GM23338 (cell line): ENCODE measurements around the gene GKN2. TPM values are rescaled to one million over a fixed set of nuclear protein-coding genes. Genes with fewer than 3 reads are reported as not detected.

Experiments
- ATAC-seq: fragments of 200-7000 bp; cut with Tn5 transposase; 3 replicates; pipeline ENCODE4 v1.9.1; 2020
- DNase-seq: peaks from one replicate; pipeline ENCODE4 v3.0.0-alpha.2; 2015; ENCODE audit warnings: low spot score
- H2AFZ ChIP-seq: fragments of 200-600 bp; sonication (generic); 2 replicates; pipeline ENCODE4 v1.8.0; 2016; ENCODE audit warnings: antibody characterized with exemption, mild to moderate bottlenecking, moderate library complexity
- H3F3A ChIP-seq: fragments of 200-600 bp; sonication (generic); replicated peaks from 2 replicates; pipeline ENCODE4 v1.8.0; 2017; ENCODE audit warnings: antibody characterized with exemption, mixed run types, low read depth
- H3K27ac ChIP-seq: fragments of 200-600 bp; sonication (generic); 2 replicates; pipeline ENCODE4 v1.6.1; 2016; ENCODE audit warnings: low read depth
- H3K27me3 ChIP-seq: fragments of 200-600 bp; sonication (generic); 2 replicates; pipeline ENCODE4 v1.8.0; 2016; ENCODE audit warnings: mild to moderate bottlenecking, mixed run types, moderate library complexity; ENCODE audit not compliant: insufficient read depth
- H3K36me3 ChIP-seq: fragments of 200-600 bp; sonication (generic); 2 replicates; pipeline ENCODE4 v1.8.0; 2016; ENCODE audit warnings: mild to moderate bottlenecking; ENCODE audit not compliant: insufficient read depth
- H3K4me1 ChIP-seq: fragments of 200-600 bp; sonication (generic); 2 replicates; pipeline ENCODE4 v1.8.0; 2016; ENCODE audit warnings: mild to moderate bottlenecking, moderate library complexity; ENCODE audit not compliant: insufficient read depth
- H3K4me2 ChIP-seq: fragments of 200-600 bp; sonication (generic); 2 replicates; pipeline ENCODE4 v1.7.1; 2017; ENCODE audit warnings: mixed run types
- H3K4me3 ChIP-seq: fragments of 200-600 bp; sonication (generic); 2 replicates; pipeline ENCODE4 v1.6.1; 2016; ENCODE audit warnings: mixed run types
- H3K79me2 ChIP-seq: fragments of 200-600 bp; sonication (generic); replicated peaks from 2 replicates; pipeline ENCODE4 v1.8.0; 2017; ENCODE audit warnings: mild to moderate bottlenecking; ENCODE audit not compliant: insufficient read depth
- H3K9me2 ChIP-seq: fragments of 200-600 bp; sonication (generic); 2 replicates; pipeline ENCODE4 v1.8.0; 2017; ENCODE audit not compliant: insufficient read depth
- H4K20me1 ChIP-seq: fragments of 200-600 bp; sonication (generic); replicated peaks from 2 replicates; pipeline ENCODE4 v1.8.0; 2017; ENCODE audit warnings: mild to moderate bottlenecking; ENCODE audit not compliant: insufficient read depth
- H3K27ac Mint-ChIP-seq: 2 replicates; pipeline ENCODE4 v1.8.0; 2020; ENCODE audit warnings: inconsistent platforms, mild to moderate bottlenecking, moderate library complexity, mixed read lengths
- H3K27me3 Mint-ChIP-seq: 3 replicates; pipeline ENCODE4 v1.8.0; 2022; ENCODE audit warnings: low read depth, mild to moderate bottlenecking, moderate library complexity, mixed read lengths, inconsistent platforms; ENCODE audit not compliant: insufficient read depth, poor library complexity
- H3K36me3 Mint-ChIP-seq: 3 replicates; pipeline ENCODE4 v1.8.0; 2021; ENCODE audit warnings: low read depth, mild to moderate bottlenecking, inconsistent platforms, moderate library complexity, mixed read lengths
- H3K4me1 Mint-ChIP-seq: 3 replicates; pipeline ENCODE4 v1.8.0; 2020; ENCODE audit warnings: mild to moderate bottlenecking, inconsistent platforms, mixed read lengths
- H3K4me3 Mint-ChIP-seq: 3 replicates; pipeline ENCODE4 v1.8.0; 2021; ENCODE audit warnings: moderate library complexity, mild to moderate bottlenecking, inconsistent platforms, mixed read lengths
- H3K9me3 Mint-ChIP-seq: 3 replicates; pipeline ENCODE4 v1.8.0; 2020; ENCODE audit warnings: moderate library complexity, mild to moderate bottlenecking, inconsistent platforms, mixed read lengths
- CREB1 ChIP-seq: fragments of 250-450 bp; sonication (Bioruptor Pico); IDR thresholded peaks from 2 replicates; pipeline ENCODE4 v1.5.0; 2020; ENCODE audit warnings: low read depth, mild to moderate bottlenecking, moderate library complexity
- CTCF ChIP-seq, 2 experiments: fragments of 200-600 bp in 1 of 2; sonication (generic) in 1 of 2; conservative IDR thresholded peaks; 2 replicates each; pipeline versions ENCODE4 v1.5.1 to v1.6.1; 2016 to 2017; ENCODE audit warnings: antibody characterized with exemption in 2 of 2, low read depth in 2 of 2, mild to moderate bottlenecking in 2 of 2, moderate library complexity in 1 of 2
- ETS1 ChIP-seq: IDR thresholded peaks from 2 replicates; pipeline ENCODE4 v1.6.1; 2016; ENCODE audit warnings: antibody characterized with exemption
- EZH2 ChIP-seq: fragments of 200-600 bp; sonication (generic); IDR thresholded peaks from one replicate; pipeline ENCODE4 v1.8.0; 2017; ENCODE audit warnings: antibody characterized with exemption, mild to moderate bottlenecking, low read depth; ENCODE audit not compliant: unreplicated experiment
- EZH2phosphoT487 ChIP-seq: fragments of 200-600 bp; sonication (generic); IDR thresholded peaks from one replicate; pipeline ENCODE4 v1.8.1; 2018; ENCODE audit warnings: antibody characterized with exemption; ENCODE audit not compliant: unreplicated experiment
- JUNB ChIP-seq: IDR thresholded peaks from one replicate; pipeline ENCODE4 v1.6.1; 2016; ENCODE audit warnings: antibody characterized with exemption; ENCODE audit not compliant: unreplicated experiment
- NANOG ChIP-seq: IDR thresholded peaks from 2 replicates; pipeline ENCODE4 v1.6.1; 2016; ENCODE audit warnings: antibody characterized with exemption, borderline replicate concordance
- POLR2AphosphoS5 ChIP-seq: IDR thresholded peaks from 2 replicates; pipeline ENCODE4 v1.6.1; 2016; ENCODE audit warnings: antibody characterized with exemption, low read depth
- REST ChIP-seq: IDR thresholded peaks from one replicate; pipeline ENCODE4 v1.6.1; 2018; ENCODE audit warnings: antibody characterized with exemption; ENCODE audit not compliant: unreplicated experiment
- ZNF462 ChIP-seq: fragments of 250-450 bp; sonication (Bioruptor Pico); IDR thresholded peaks from 2 replicates; pipeline ENCODE4 v1.5.0; 2020; ENCODE audit warnings: mild to moderate bottlenecking, moderate library complexity
- polyA plus RNA-seq: library from polyadenylated mRNA; unstranded; fragments of >200 nt; fragmentation: Nextera tagmentation; extraction: Ambion mirVana; gene quantifications from 2 replicates; pipeline ENCODE4 v1.2.1, GENCODE V29; 2016
- total RNA-seq: library from RNA; depleted of rRNA; stranded (reverse); fragments of >200 nt; shearing (Covaris generic); gene quantifications from 2 replicates; pipeline ENCODE4 v1.2.3, GENCODE V29; 2014

The GKN2 gene
- total and polyA plus RNA-seq, 2 experiments from 2014 or later, result not detected

GRCh38 chr2:68977453-68977852 is 24.8 kb upstream of the GKN2 start:
- H3K4me1 Mint-ChIP-seq, result no peaks in the 10 kb centered on the region
- H3K4me3 ChIP-seq, result no peak overlapping the region
- no peaks in the 10 kb centered on the region for H3K36me3 ChIP-seq
- H4K20me1 ChIP-seq, result no peaks in the 10 kb centered on the region
- H3K27me3 ChIP-seq, result no peaks in the 10 kb centered on the region
- no peak overlapping the region for H3K4me2 ChIP-seq
- H3F3A ChIP-seq, result no peaks in the 10 kb centered on the region
- TF ChIP-seq POLR2AphosphoS5 (no peak), CTCF (conservative IDR thresholded peaks at IDR 0.05; ENCODE audit: low read depth in 2 of 2) (no peak), CREB1 (CRISPR knock-in tag) (no peak), EZH2phosphoT487 (no peak), REST (no peak), ZNF462 (CRISPR knock-in tag) (no peak), NANOG (no peak), ETS1 (no peak), JUNB (no peak), EZH2 (no peak)
- H3K27me3 Mint-ChIP-seq, result no peaks in the 10 kb centered on the region
- H3K27ac Mint-ChIP-seq, result no peak overlapping the region
- ATAC-seq (no peak), DNase-seq (no peak)
- H3K4me1 ChIP-seq, result no peaks in the 10 kb centered on the region
- no peaks in the 10 kb centered on the region for H3K9me2 ChIP-seq
- H3K9me3 Mint-ChIP-seq, result no peaks in the 10 kb centered on the region
- H3K4me3 Mint-ChIP-seq, result no peak overlapping the region
- no peak overlapping the region for H2AFZ ChIP-seq
- H3K36me3 Mint-ChIP-seq, result no peaks in the 10 kb centered on the region
- no peaks in the 10 kb centered on the region for H3K79me2 ChIP-seq
- no peak overlapping the region for H3K27ac ChIP-seq
